Activated CD8-positive, alpha-beta memory T cell treated with anti-CD3 and anti-CD28 coated beads, Interleukin-2, amount 10 ng/mL, durations not matched to agents 7 days and 5 days (primary cell): Measurements from ENCODE around the gene TASOR. TPM values are rescaled to one million over a fixed set of nuclear protein-coding genes. Genes with fewer than 3 reads are reported as not detected.

Experiments
- ATAC-seq: fragments of 150-1000 bp; cut with Tn5 transposase; one replicate; pipeline ENCODE4 v1.10.0; 2021; ENCODE audit warnings: moderate library complexity
- CTCF ChIA-PET: fragments of 350-600 bp; sonication (Branson Sonifier 250); formaldehyde crosslinking; loops from one replicate; lab custom pipeline; 2021; ENCODE audit warnings: antibody characterized with exemption; lab: Charles Lee
- DNase-seq: peaks from one replicate; pipeline ENCODE4 v3.0.0-alpha.2; 2020
- H3K27ac Mint-ChIP-seq: one replicate; pipeline ENCODE4 v1.8.0; 2021; ENCODE audit warnings: mild to moderate bottlenecking, mixed read lengths
- H3K27me3 Mint-ChIP-seq: one replicate; pipeline ENCODE4 v1.8.0; 2021; ENCODE audit warnings: mixed read lengths
- H3K36me3 Mint-ChIP-seq: one replicate; pipeline ENCODE4 v1.8.0; 2021; ENCODE audit warnings: mild to moderate bottlenecking, mixed read lengths
- H3K4me1 Mint-ChIP-seq: one replicate; pipeline ENCODE4 v1.8.0; 2021; ENCODE audit warnings: mixed read lengths
- H3K4me3 Mint-ChIP-seq: one replicate; pipeline ENCODE4 v1.8.0; 2021; ENCODE audit warnings: mild to moderate bottlenecking, moderate library complexity, mixed read lengths
- H3K9me3 Mint-ChIP-seq: one replicate; pipeline ENCODE4 v1.8.0; 2022; ENCODE audit warnings: low read depth, mixed read lengths
- total RNA-seq, 2 experiments: library from RNA; stranded (reverse); gene quantifications; one replicate each; pipeline ENCODE4 v1.2.3, GENCODE V29; 2021

Gene TASOR
- total RNA-seq, 2 experiments from 2014 or later, result 70.3 to 72.8 TPM

DNA sequence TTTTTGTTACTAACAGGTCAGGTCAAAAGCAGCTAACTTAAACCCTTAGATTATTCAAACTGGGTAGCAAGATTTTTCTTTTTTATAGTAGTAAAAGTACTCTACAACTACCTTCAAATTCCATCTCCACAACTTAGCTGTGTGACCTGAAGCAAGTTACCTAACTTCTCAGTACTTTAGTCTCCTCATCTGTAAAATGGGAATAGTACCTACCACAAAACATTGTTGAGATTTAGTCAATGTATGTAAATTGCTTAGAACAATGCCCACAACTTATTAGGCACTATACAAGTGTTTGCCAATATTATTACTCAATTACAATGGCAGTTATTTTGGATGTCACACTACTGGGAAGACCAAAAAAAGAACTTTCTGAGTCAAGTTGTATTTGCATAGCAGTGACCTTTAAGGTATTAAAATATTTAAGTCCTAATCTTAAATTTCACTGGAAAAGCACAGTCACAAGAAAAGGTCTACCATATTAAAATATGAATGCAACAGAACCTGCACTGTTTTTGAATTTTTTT is 2.9 kb downstream of the TASOR start:
- Mint-ChIP-seq H3K4me1 (peaks cover 48% of the 10 kb centered on the region), H3K27ac (no peak overlapping the region), H3K27me3 (no peaks in the 10 kb centered on the region), H3K9me3 (peaks cover 4% of the 10 kb centered on the region), H3K36me3 (peaks cover 62% of the 10 kb centered on the region), H3K4me3 (no peak overlapping the region)
- DNase-seq, result no peak
- CTCF ChIA-PET, result interaction anchor here (1.3 kb wide), 1 partner anchor 56 kb away, joined by 3 read pairs; no protein-coding TSS in a partner anchor
- no peak for ATAC-seq

DNA sequence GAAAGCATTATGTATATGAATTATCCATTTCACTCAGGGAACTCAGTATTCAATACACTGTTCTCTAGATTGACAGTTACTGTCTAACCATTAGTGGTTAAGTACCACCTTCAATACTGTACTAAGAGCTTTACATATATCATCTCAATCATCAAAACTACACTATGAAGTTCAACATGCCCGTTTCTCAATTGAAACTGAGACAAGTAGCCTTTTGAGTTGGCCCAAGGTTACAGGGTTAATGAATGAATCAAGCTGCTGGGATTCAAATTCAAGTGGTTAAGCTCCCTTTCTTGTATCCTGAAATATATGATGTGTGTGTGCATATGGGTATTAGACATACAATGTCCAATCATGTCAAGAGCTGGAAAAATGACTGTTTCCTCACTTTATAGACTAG is 5.8 kb downstream of the TASOR start:
- Mint-ChIP-seq H3K4me3 (no peak overlapping the region), H3K27ac (no peak overlapping the region), H3K4me1 (peaks cover 42% of the 10 kb centered on the region)

DNA sequence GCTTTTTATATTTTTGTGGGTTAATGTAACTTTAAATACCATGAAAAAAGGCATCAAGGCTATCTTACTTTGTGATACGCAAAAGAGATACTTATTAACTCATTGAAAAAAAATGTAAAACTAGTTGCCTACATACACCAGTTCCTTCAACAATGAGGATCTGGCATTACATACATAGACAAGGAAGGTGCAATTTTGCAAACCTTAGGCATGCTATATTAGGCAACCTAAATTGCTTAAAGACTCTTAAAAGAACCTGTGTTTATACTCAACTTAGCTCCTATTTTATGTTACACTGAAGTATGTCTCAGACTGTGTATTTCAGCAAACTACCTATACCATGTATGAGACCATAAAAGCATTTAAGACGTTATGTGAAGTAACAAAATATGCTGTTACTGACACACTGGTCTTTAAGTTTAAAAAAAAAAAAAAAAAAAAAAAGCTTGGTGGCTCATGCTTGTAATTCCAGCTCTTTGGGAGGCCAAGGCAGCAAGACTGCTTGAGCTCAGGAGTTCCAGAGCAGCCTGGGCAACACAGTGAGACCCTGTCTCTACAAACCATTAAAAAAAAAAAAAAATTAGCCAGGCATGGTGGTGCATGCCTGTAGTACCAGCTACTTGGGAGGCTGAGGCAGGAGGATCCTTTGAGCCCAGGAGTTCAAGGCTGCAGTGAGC is 9.1 kb downstream of the TASOR start:
- H3K27ac Mint-ChIP-seq, result no peak overlapping the region
- no peak for ATAC-seq
- H3K4me3 Mint-ChIP-seq, result no peak overlapping the region
- H3K9me3 Mint-ChIP-seq, result peaks cover 6% of the 10 kb centered on the region
- peaks cover 20% of the 10 kb centered on the region for H3K4me1 Mint-ChIP-seq
- CTCF ChIA-PET, result interaction anchor here (0.7 to 1.5 kb wide), 7 partner anchors 9 to 325 kb away, joined by 3 to 4 read pairs (median 3); no protein-coding TSS in a partner anchor
- H3K36me3 Mint-ChIP-seq, result peaks cover 68% of the 10 kb centered on the region
- no peaks in the 10 kb centered on the region for H3K27me3 Mint-ChIP-seq
- no peak for DNase-seq

More for the DNA sequence above, 5.8 kb downstream of the TASOR start:
- Mint-ChIP-seq H3K36me3 (peaks cover 64% of the 10 kb centered on the region), H3K9me3 (no peaks in the 10 kb centered on the region), H3K27me3 (no peaks in the 10 kb centered on the region)
- DNase-seq (no peak), ATAC-seq (peak; percentile 48)
- CTCF ChIA-PET, result no interaction called here

DNA sequence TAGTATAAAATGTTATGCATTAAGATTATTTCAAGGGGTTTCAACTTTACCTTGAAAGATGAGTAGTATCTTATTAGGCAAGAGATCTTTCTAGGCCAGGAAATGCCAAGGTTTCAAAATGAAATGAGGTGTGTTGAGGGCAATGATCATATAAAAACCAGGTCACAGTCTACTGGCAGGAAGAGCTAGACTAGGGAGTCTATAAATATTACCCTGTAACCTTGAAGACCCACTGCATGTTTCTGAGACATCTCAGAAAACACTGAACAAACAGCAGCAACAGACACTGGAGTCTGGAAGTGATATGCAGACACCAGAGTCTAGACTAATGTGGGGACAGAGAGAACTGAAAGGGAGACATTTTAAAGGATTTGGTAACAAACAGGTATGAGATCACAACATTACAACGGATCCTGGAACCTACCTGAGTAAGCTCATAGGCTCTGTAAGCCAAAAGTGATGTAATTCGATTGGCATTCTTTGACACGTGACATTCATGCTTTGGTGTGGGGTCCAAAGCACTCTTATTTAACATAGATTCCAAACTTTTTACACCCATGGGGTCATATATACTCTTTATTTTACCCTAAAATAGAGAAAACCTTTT is 15.0 kb downstream of the TASOR start:
- DNase-seq (no peak), ATAC-seq (peak; percentile 49)
- Mint-ChIP-seq H3K9me3 (peaks cover 6% of the 10 kb centered on the region), H3K27ac (peak overlapping the region; percentile 57), H3K4me1 (peaks cover 22% of the 10 kb centered on the region), H3K4me3 (no peak overlapping the region), H3K36me3 (peaks cover 71% of the 10 kb centered on the region), H3K27me3 (no peaks in the 10 kb centered on the region)
- CTCF ChIA-PET, result interaction anchor here (1.5 kb wide), 1 partner anchor 133 kb away, joined by 4 read pairs; the partner anchor contains the start of gene ARHGEF3

DNA sequence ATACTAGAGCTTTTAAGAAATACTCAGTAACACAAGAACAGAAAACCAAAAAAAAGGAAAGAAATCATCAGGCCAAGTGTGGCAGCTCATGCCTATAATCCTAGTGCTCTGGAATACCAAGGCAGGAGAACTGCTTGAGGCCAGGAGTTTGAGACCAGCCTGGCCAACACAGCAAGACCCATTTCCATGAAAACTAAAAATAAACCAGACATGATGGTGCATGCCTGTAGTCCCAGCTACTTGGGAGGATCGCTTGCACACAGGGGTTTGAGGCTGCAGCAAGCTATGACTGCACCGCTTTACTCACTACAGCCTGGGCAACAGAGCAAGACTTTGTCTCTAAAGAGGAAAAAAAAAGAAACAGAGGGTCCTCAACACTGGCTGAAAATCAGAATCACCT is 18.2 kb downstream of the TASOR start:
- H3K4me3 Mint-ChIP-seq, result no peak overlapping the region
- no peaks in the 10 kb centered on the region for H3K9me3 Mint-ChIP-seq
- CTCF ChIA-PET, result interaction anchor here (1.3 to 1.4 kb wide), 2 partner anchors 10 to 11 kb away, joined by 3 to 4 read pairs; no protein-coding TSS in a partner anchor
- ATAC-seq, result no peak
- H3K4me1 Mint-ChIP-seq, result peaks cover 22% of the 10 kb centered on the region
- no peak for DNase-seq
- H3K36me3 Mint-ChIP-seq, result peaks cover 63% of the 10 kb centered on the region
- H3K27ac Mint-ChIP-seq, result no peak overlapping the region
- H3K27me3 Mint-ChIP-seq, result no peaks in the 10 kb centered on the region

DNA sequence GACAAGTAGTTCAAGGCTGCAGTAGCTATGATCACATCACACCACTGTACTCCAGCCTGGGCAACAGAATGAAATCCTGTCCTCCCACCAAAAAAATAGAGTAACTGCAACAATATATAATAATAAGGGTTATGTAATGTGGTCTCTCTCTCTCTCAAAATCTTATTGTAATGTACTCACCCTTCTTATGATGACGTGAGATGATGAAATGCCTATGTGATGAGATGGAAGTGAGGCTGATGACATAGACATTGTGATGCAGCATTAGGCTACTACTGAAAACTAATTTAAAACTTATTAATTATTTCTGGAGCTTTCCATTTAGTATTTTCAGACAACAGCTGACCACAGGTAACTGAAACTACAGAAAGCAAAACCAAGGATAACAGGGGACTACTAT is 27.4 kb downstream of the TASOR start:
- Mint-ChIP-seq H3K27me3 (no peaks in the 10 kb centered on the region), H3K27ac (no peak overlapping the region), H3K9me3 (no peaks in the 10 kb centered on the region), H3K4me1 (peaks cover 17% of the 10 kb centered on the region), H3K4me3 (no peak overlapping the region), H3K36me3 (peaks cover 74% of the 10 kb centered on the region)
- no peak for DNase-seq
- ATAC-seq, result no peak
- CTCF ChIA-PET, result no interaction called here

DNA sequence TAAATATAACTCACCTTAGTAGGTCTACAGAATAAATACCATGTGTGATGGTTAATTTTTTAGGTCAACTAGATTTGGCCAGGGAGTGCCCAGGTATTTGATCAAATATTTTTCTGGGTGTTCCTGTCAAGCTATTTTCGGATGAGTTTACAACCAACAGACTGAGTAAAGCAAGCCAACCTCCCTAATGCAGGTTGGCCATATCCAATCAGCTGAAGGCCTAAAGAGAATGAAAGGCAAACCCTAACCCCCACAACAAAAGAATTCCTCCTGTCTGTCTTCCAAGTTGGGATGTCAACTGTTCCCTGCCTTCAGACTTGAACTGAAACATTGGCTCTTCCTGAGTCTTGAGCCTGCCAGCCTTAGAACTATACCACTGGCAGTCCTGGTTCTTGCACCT is 28.6 kb downstream of the TASOR start:
- ATAC-seq (no peak), DNase-seq (no peak)
- CTCF ChIA-PET, result interaction anchor here (1.0 kb wide), 1 partner anchor 28 kb away, joined by 3 read pairs; no protein-coding TSS in a partner anchor
- no peak overlapping the region for H3K4me3 Mint-ChIP-seq
- H3K27ac Mint-ChIP-seq, result no peak overlapping the region
- H3K27me3 Mint-ChIP-seq, result no peaks in the 10 kb centered on the region
- peaks cover 16% of the 10 kb centered on the region for H3K4me1 Mint-ChIP-seq
- peaks cover 67% of the 10 kb centered on the region for H3K36me3 Mint-ChIP-seq
- no peaks in the 10 kb centered on the region for H3K9me3 Mint-ChIP-seq

DNA sequence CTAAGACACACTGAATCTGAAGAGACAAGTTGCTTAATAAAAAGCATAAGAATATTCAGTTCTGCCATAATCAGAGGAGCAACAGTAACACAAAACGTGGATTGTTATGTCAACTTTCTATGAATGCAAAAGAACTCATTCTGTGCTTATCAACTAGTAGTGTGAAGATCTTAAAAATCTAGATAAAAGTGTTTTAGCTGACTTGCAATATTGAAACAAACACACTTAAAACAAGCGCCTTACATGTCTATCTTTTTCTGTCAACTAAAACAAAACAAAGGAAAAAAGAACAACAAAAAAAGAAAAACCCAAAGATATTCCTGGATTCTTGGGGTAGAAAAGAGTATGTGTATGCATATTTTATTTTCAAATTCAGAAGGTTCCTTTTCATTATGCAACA is 37.7 kb downstream of the TASOR start:
- Mint-ChIP-seq H3K36me3 (peaks cover 47% of the 10 kb centered on the region), H3K27me3 (no peaks in the 10 kb centered on the region), H3K27ac (no peak overlapping the region), H3K4me3 (no peak overlapping the region), H3K9me3 (no peaks in the 10 kb centered on the region), H3K4me1 (peaks cover 2% of the 10 kb centered on the region)
- DNase-seq (no peak), ATAC-seq (no peak)
- CTCF ChIA-PET, result no interaction called here

DNA sequence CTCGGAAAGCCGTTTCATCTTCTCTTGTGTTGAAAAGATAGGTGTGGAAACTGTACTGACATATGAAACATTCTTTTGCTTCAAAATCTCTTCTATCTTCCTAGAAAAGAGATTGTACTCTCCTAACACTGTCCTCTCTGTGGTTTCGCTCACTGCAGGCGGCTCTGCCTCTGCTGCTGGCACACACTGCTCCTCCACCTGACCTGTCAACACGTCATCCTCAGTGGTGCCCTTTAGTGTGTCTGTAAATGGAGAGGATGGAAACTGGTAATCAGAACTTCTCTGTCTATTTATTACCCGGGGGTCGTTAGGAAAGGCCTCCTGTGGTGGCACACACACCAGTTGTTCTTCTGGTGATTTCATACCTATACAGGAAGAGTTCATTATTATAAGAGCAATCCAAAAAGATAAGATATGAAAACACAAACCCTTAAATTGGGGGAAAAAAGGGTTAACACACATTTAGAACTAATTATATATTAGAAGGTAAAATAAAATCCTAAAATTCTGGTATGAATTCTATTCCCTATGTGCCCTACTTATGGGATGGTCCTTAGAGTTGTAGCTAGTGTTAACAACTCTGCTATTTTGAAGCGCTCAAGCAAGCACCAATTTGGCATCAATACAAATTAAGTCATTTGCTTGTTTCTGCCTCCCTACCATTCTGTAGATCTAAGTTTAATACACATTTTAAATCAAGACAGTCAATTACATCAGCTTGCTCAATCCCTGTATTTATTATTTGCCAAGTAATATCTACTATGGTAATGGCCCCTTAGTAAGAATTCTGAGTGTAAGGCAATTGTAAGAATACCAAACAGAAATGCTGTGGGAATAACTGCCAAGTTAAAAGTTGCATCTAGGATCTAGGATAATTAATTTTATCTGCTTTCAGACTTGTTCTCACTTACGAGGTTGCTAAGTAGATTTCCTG is 49.2 kb downstream of the TASOR start:
- CTCF ChIA-PET, result interaction anchor here (0.6 kb wide), 1 partner anchor 45 kb away, joined by 3 read pairs; no protein-coding TSS in a partner anchor

More for the DNA sequence above, 49.2 kb downstream of the TASOR start:
- no peak overlapping the region for H3K4me3 Mint-ChIP-seq
- DNase-seq, result no peak
- no peak for ATAC-seq
- peaks cover 46% of the 10 kb centered on the region for H3K36me3 Mint-ChIP-seq
- H3K27ac Mint-ChIP-seq, result no peak overlapping the region
- H3K9me3 Mint-ChIP-seq, result no peaks in the 10 kb centered on the region
- no peaks in the 10 kb centered on the region for H3K27me3 Mint-ChIP-seq
- peaks cover 2% of the 10 kb centered on the region for H3K4me1 Mint-ChIP-seq

Other genes with a start within 250 kb of the TASOR start
- gene ERC2, start 214.8 kb downstream of the TASOR start, total RNA-seq, result not detected
- 10 to 100 TPM; 40.8 to 47.8 TPM for gene CCDC66, start 126.1 kb downstream of the TASOR start, total RNA-seq
- 10 to 100 TPM; 94.0 to 96.4 TPM for gene ARHGEF3, start 118.7 kb upstream of the TASOR start, total RNA-seq